ENCODE data around the gene ERC2.

DNA sequence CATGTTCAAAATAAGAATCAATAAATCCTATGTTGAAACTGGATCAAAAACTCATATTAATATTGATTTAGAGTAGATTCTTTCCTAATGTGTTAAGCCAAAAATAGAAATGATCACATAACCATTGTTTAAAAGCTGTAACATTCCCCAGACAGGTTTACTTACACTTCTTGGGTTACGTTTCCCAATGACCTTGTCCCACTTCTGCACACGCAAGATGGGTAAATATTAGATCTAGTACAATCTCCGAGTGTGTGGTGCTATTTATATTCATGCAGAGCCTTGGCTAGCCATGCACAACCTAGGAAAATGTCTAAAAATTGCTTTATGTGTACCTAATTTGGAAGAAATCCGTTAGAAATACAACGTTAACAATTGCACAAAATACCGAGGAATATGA is 39.6 kb downstream of the ERC2 start:
- TF ChIP-seq GATA2 (IDR thresholded peaks at IDR 0.05; ENCODE audit: low read depth, low read length) (no peak), GATA3 (IDR thresholded peaks at IDR 0.05; ENCODE audit: low read depth, low read length) (no peak)

Data from SH-SY5Y (cell line).